PC-3 (cell line): ENCODE results near the gene MS4A18.

ENCODE experiments used
- EZH2 ChIP-seq: fragments of 300-600 bp; sonication (generic); IDR thresholded peaks from one replicate; pipeline ENCODE4 v1.6.1; 2017; ENCODE audit warnings: antibody characterized with exemption, mild to moderate bottlenecking, low read length; ENCODE audit not compliant: unreplicated experiment
- EZH2phosphoT487 ChIP-seq: fragments of 300-600 bp; sonication (generic); IDR thresholded peaks from 2 replicates; pipeline ENCODE4 v1.6.1; 2018; ENCODE audit warnings: mild to moderate bottlenecking, antibody characterized with exemption, low read length, borderline replicate concordance
- TF ChIP-seq, protein P1 (sequence below): fragments of 300-600 bp; sonication (generic); conservative IDR thresholded peaks from 2 replicates; pipeline ENCODE4 v1.5.1; 2017; ENCODE audit warnings: antibody characterized with exemption, low read depth, mild to moderate bottlenecking, low read length

DNA sequence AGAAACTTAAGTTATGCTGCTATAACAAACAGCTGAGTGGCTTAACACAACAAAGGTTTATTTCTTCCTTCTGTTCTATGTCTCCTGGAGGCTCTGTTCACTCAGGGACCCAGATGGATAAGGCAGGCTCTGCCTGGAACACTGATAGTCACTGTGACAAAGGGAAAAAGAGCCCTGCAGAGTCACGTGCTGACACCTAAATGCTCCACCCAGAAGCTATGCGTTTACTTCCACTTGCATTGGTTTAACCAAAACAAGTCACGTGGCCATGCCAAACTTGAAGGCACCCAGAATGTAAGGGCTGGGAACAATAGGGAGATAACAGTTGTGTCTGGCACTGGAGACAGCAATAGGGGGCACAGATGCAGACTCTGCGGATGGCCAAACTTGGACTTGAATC, 28.8 kb downstream of the MS4A18 start:
- no peak for TF ChIP-seq EZH2
- TF ChIP-seq, protein P1, sequence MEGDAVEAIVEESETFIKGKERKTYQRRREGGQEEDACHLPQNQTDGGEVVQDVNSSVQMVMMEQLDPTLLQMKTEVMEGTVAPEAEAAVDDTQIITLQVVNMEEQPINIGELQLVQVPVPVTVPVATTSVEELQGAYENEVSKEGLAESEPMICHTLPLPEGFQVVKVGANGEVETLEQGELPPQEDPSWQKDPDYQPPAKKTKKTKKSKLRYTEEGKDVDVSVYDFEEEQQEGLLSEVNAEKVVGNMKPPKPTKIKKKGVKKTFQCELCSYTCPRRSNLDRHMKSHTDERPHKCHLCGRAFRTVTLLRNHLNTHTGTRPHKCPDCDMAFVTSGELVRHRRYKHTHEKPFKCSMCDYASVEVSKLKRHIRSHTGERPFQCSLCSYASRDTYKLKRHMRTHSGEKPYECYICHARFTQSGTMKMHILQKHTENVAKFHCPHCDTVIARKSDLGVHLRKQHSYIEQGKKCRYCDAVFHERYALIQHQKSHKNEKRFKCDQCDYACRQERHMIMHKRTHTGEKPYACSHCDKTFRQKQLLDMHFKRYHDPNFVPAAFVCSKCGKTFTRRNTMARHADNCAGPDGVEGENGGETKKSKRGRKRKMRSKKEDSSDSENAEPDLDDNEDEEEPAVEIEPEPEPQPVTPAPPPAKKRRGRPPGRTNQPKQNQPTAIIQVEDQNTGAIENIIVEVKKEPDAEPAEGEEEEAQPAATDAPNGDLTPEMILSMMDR, result no peak
- TF ChIP-seq EZH2phosphoT487, result no peak
